GM19240 (cell line): Measurements from ENCODE around the gene BOC.

Source experiments
- DNase-seq: peaks from one replicate; pipeline ENCODE4 v3.0.0; 2011; ENCODE audit warnings: low spot score; ENCODE audit not compliant: insufficient read length

BOC gene

DNA sequence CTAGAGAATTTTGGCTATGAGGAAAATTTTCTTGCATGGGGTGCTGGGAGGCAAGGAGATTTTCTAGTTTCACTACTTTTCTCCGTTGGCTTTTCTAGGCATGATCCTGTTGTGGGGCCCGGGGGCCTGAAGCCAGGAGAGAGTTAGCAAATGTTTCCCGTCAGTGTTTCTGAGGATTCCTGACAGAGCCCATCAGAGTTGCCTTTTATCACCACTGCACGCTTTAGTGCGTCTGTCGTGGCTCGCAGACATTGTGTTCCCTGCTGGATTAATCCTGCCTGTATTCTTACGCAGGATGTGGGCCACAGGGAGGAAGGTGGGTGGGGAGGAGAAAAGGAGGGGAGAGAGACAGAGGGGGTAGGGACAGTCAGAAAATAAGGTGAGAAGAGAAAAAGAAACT, 18.1 kb upstream of the BOC start:
- DNase-seq: no peak

- DNase-seq: no peak
Observed at GRCh38 chr3:113193719-113194118, 17.6 kb upstream of the BOC start.

DNA sequence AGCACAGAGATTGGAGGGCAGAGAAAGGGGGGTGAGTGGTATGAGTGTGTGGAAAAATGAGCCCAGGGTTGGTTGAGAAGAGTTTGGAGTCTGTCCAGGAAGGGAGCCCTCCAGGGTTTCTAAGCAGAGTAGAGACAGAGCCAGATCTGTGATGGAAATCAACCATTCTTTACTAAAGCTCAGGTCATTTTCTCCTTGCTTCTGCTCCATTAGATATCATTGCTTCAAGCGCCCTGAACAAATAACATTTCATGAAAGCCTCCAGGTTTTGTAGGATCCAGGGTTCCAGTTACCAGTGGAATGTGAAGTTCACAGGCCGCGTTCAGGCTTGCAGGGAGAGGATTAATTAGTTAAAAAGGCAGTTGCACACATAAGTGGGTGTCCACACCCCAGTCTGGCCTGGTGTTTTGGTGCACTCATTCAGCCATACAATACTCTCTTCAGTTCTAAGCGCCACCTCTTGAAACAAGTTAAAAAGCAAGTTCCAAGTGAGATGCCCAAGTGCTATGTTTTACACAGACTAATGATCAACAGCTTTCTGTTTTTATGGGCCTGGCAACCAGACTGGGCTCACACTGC, 16.4 kb upstream of the BOC start:
- DNase-seq: no peak

DNA sequence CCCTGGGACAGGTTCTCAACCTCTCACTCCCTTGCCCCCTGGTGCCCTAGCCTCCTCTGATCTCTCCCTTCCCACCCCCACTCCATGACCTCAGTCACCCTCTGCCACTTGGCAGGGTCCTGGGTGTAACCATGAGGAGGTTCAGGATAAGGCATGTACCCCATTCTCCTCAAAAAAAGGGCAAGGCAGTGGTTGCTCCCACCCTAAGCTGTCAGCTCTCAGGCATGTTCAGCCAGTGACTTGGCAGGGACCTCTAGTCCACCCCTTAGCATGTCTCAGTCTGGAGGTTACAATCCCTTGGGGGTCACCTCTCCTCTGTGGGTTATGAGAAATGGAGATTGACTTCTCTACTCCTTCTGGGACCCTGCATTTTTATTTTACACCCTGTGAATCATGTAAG, 11.0 kb upstream of the BOC start:
- DNase-seq: no peak

DNA sequence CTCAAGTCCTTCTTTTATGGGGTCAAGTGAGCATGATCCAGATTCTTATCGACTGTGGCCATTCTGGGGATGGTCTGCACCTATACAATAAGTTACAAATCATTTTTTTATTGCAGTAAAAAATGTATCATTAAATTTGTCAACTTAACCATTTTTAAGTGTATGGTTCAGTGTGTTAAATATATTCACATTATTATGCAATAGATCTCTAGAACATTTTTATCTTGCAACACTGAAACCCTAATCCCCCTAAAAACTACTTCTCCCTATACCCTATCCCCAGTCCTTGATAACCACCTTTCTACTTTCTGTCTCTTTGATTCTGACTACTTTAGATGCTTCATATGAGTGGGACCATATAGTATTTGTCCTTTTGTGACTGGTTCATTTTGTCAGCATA, 10.4 kb upstream of the BOC start:
- DNase-seq: no peak

- DNase-seq: no peak
Observed at GRCh38 chr3:113204371-113204770, 7.0 kb upstream of the BOC start.

DNA sequence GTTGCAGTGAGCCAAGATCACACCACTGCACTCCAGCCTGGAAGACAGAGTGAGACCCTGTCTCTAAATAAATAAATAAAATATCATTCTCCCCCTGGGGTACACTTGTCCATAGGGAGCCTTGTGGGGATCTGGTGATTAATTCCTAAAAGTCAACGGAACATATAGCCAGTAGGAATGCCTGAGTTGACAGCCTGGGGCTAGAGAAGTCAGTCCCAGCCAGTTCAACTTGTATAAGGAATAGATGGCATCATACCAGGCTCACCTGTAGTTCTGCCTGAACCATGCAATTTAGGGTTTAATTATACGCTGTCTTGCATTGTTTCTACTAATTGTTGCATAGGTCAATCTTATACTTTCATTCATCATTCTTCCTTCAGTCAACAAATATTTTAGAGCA, 5.9 kb upstream of the BOC start:
- no peak for DNase-seq

DNA sequence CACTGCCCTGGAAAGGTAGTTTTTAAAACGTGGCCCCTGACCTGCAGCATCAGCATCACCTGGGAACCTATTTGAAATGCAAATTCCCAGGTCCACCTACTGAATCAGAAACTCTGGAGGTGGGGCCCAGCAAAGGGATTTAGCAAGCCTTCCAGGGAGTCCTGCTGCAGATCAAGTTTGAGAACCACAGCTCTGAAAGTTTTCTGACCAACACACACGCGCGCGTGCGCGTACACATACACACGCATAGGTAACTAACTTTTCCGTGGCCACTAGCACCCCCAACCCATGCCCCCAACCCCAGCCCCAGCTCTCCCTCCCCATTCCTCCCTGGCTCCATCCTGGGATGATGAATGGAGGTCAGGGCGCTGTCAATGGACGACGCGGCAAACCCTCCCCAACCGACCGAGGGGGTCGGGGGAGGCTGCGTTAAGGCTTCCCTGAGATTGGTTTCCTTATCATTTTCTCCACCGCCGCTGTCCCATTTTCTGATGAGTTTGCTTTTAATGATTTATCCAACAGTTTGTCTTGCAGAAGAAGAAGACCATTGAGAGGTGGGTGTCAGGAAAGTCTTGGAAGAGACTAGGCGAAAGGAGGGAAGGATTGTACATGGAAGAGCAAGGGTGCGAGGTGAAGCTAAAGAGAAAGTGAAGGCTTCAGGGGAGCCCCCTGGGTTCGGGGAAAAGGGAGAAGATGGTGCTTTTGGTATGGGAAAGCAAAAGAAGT, 590 bp upstream of the BOC start:
- no peak for DNase-seq

GRCh38 chr3:113212150-113212843, 940 bp downstream of the BOC start:
- no peak for DNase-seq

DNA sequence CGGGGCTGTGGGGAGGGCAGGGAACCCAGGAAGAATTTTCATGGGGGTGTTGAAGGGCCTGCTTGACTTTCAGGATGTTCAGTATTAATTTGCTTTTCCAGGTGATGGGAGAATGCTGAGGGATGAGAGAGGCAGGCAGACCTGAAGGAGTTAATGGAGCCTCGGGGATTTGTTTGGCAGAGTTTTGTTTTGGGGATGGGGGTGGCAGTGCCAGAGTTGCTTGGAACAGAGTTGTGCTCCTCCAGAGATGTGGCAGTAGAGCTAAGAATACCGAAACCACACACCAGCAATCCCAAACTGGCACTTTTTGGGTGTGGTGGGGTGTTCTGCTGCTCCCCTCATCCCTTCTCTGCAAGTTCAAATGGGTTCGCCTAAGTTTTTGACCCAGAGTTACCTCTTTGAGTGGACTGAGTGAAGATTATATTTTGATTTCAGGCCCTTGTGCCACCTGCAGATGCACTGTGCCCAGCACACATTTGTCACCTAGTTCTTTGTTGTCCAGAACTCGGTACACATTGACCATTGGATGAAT, 1.6 kb downstream of the BOC start:
- DNase-seq: no peak

- no peak for DNase-seq
Observed at GRCh38 chr3:113213896-113214587, 2.7 kb downstream of the BOC start.

GRCh38 chr3:113214917-113215595, 3.7 kb downstream of the BOC start:
- DNase-seq: no peak

GRCh38 chr3:113216393-113216792, 5.0 kb downstream of the BOC start:
- no peak for DNase-seq

- DNase-seq: no peak
Observed at GRCh38 chr3:113218011-113218680, 6.8 kb downstream of the BOC start.

GRCh38 chr3:113218681-113219045, 7.3 kb downstream of the BOC start:
- DNase-seq: no peak

DNA sequence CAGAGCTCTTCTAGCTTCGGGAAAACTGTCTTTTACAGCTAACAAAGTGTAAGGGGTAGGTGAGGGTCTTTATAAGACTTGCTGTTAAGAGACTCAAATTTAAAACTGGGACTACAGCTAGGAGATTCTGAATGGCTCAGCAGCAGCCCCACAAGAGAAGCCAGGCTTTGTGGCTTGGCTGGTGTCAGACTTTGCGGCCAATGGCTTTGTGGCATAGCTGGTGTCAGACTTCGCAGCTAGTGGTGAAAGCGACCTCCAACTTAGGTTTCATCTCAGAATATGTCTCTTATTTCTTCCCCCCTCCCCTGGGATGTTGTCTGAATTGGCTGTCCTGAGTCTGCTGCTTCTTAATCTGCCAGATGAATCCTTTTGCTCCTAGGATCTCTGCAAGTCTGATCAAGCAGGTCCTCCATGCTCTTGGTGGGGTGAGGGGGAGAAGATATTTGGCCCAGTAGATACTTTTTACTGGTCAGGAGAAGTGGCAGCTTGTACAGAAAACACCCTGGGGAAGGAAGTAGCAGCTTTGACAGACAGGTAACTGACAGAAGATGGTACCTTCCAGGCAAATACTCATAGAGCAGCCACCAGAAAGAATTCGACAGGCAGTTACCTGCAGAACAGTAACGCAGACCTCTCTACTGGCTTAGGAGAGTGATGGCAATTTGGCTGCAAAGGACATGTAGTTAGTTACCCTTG, 8.4 kb downstream of the BOC start:
- DNase-seq: no peak

- no peak for DNase-seq
Observed at GRCh38 chr3:113220721-113221120, 9.4 kb downstream of the BOC start.

GRCh38 chr3:113221721-113222257, 10.4 kb downstream of the BOC start:
- DNase-seq: no peak

GRCh38 chr3:113222451-113223086, 11.2 kb downstream of the BOC start:
- DNase-seq: no peak
